Common myeloid progenitor, CD34-positive (primary cell): ENCODE data around the gene PAXX.

Experiments used
- CTCF ChIA-PET: fragments of 350-600 bp; sonication (Branson Sonifier 250); formaldehyde crosslinking; loops from one replicate; lab custom pipeline; 2021; ENCODE audit warnings: antibody characterized with exemption; lab: Charles Lee
- POLR2A ChIA-PET: fragments of 350-600 bp; sonication (Branson Sonifier 250); formaldehyde crosslinking; loops from one replicate; lab custom pipeline; 2021; ENCODE audit warnings: antibody characterized with exemption; lab: Charles Lee
- DNase-seq, 3 donors: peaks; one replicate each; pipeline versions ENCODE4 v3.0.0 to v3.0.0-alpha.2; 2013
- H3K27ac ChIP-seq, 2 experiments: 1 replicate in 1 of 2; 2 replicates in 1 of 2; pipeline ENCODE4 v1.7.0; 2013; ENCODE audit warnings: inconsistent platforms in 2 of 2, low read length in 2 of 2, mild to moderate bottlenecking in 2 of 2, low read depth in 1 of 2, moderate library complexity in 1 of 2; ENCODE audit not compliant: severe bottlenecking in 2 of 2, insufficient read depth in 1 of 2, poor library complexity in 1 of 2
- H3K27me3 ChIP-seq, 5 experiments: replicated peaks in 2 of 5; 1 replicate in 3 of 5; 2 replicates in 2 of 5; pipeline versions ENCODE4 v1.6.1 to v1.7.0; 2013; ENCODE audit warnings: low read length in 4 of 5, mild to moderate bottlenecking in 2 of 5, moderate library complexity in 2 of 5, inconsistent platforms in 1 of 5; ENCODE audit not compliant: insufficient read depth in 5 of 5, control insufficient read depth in 4 of 5
- H3K36me3 ChIP-seq, 4 experiments: 1 replicate in 2 of 4; 2 replicates in 2 of 4; pipeline versions ENCODE4 v1.6.1 to v1.7.0; 2013; ENCODE audit warnings: low read length in 3 of 4, control low read depth in 1 of 4, mild to moderate bottlenecking in 1 of 4; ENCODE audit not compliant: control insufficient read depth in 4 of 4, insufficient read depth in 4 of 4
- H3K4me1 ChIP-seq, 4 experiments: 1 replicate in 3 of 4; 2 replicates in 1 of 4; pipeline versions ENCODE4 v1.6.1 to v1.7.1; 2013; ENCODE audit warnings: low read length in 3 of 4, mild to moderate bottlenecking in 3 of 4, control low read depth in 1 of 4, inconsistent platforms in 1 of 4, moderate library complexity in 1 of 4; ENCODE audit not compliant: control insufficient read depth in 4 of 4, insufficient read depth in 4 of 4; ENCODE audit errors: control extremely low read depth in 1 of 4
- H3K4me3 ChIP-seq, 7 experiments: 1 replicate in 4 of 7; 2 replicates in 3 of 7; pipeline versions ENCODE4 v1.5.1 to v1.7.0; 2013; ENCODE audit warnings: mild to moderate bottlenecking in 7 of 7, low read length in 6 of 7, moderate library complexity in 6 of 7, inconsistent platforms in 2 of 7, low read depth in 2 of 7, control low read depth in 1 of 7; ENCODE audit not compliant: insufficient read depth in 4 of 7, control insufficient read depth in 1 of 7; ENCODE audit errors: extremely low read depth in 1 of 7
- H3K9me3 ChIP-seq, 5 experiments: 1 replicate in 4 of 5; 2 replicates in 1 of 5; pipeline versions ENCODE4 v1.6.1 to v1.7.1; 2013; ENCODE audit warnings: low read length in 4 of 5, mild to moderate bottlenecking in 2 of 5, inconsistent platforms in 1 of 5, low read depth in 1 of 5, moderate library complexity in 1 of 5; ENCODE audit not compliant: control insufficient read depth in 4 of 5, insufficient read depth in 2 of 5; ENCODE audit errors: control extremely low read depth in 1 of 5
- WGBS: methylation state at CpG from one replicate; pipeline ENCODE4 v1.1.5; 2013; ENCODE audit not compliant: insufficient coverage; 5-methylcytosine and 5-hydroxymethylcytosine counted together

PAXX gene

DNA sequence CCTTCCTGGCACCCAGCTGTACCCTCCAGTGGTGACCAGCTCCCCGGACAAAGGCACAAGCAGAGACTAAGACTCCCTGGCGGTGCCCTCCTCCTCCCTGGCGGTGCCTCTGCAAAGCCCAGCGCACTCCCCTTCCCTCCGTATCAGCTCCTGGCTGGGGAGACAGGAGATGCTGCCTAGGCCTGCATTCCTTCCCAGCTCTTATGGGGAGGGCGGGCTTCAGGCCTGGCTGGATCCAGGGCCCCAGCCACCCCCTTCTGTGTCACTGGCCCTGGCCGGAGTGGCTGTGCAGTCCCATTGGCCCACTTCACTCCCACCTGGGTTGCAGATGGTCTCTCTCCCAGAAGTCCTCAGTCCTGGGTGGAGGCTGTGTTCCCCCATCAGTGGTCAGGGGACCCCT lies 33.7 kb upstream of the PAXX start:
- Histone ChIP-seq H3K36me3 (no peaks in the 10 kb centered on the region), H3K4me1 (no peaks in the 10 kb centered on the region), H3K4me3 (no peak overlapping the region), H3K9me3 (no peaks in the 10 kb centered on the region), H3K27me3 (no peaks in the 10 kb centered on the region), H3K27ac (no peak overlapping the region)
- ChIA-PET POLR2A (no interaction called here), CTCF (interaction anchor here (1.3 kb wide), 1 partner anchor 76 kb away, joined by 4 read pairs; no protein-coding TSS in a partner anchor)
- 94% methylated on average over 7 of the region's 7 CpGs for WGBS
- DNase-seq = no peak

GRCh38 chr9:136958898-136959850 lies 33.0 kb upstream of the PAXX start:
- no peak overlapping the region for H3K4me3 ChIP-seq

GRCh38 chr9:136960212-136960937 lies 31.8 kb upstream of the PAXX start:
- Histone ChIP-seq H3K27me3 (no peaks in the 10 kb centered on the region), H3K4me1 (no peaks in the 10 kb centered on the region), H3K4me3 (no peak overlapping the region), H3K36me3 (no peaks in the 10 kb centered on the region), H3K9me3 (no peaks in the 10 kb centered on the region), H3K27ac (no peak overlapping the region)
- 94% methylated on average over 10 of the region's 19 CpGs for WGBS
- ChIA-PET CTCF (interaction anchor here (1.1 kb wide), 1 partner anchor 15 kb away, joined by 3 read pairs; no protein-coding TSS in a partner anchor), POLR2A (no interaction called here)
- no peak for DNase-seq

More at GRCh38 chr9:136958898-136959850, 33.0 kb upstream of the PAXX start:
- WGBS = 95% methylated on average over 24 of the region's 28 CpGs
- no peak for DNase-seq
- CTCF ChIA-PET = interaction anchor here (1.3 kb wide), 1 partner anchor 76 kb away, joined by 4 read pairs; no protein-coding TSS in a partner anchor
- H3K27ac ChIP-seq = no peak overlapping the region
- H3K9me3 ChIP-seq = no peaks in the 10 kb centered on the region
- POLR2A ChIA-PET = interaction anchor here (0.7 kb wide), 1 partner anchor 12 kb away, joined by 3 read pairs; no protein-coding TSS in a partner anchor
- H3K4me1 ChIP-seq = no peaks in the 10 kb centered on the region
- no peaks in the 10 kb centered on the region for H3K27me3 ChIP-seq
- H3K36me3 ChIP-seq = no peaks in the 10 kb centered on the region

DNA sequence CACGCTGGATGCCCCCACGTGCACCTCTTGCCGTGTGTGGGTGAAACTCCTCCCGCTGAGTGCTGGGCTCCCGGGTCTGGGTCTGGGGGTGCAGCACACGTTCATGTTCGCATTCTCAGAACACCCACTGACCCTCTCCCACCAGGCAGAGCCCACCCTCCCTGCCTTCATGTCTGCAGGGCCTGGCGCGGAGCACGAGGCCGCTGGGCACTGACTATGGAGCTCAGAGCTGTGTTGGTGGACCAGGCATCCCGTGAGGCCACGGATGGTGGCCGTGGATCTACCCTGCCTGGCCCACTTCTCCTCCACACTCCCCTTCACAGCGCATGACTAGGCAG lies 31.3 kb upstream of the PAXX start:
- H3K9me3 ChIP-seq = no peaks in the 10 kb centered on the region
- no peak overlapping the region for H3K4me3 ChIP-seq
- no peak overlapping the region for H3K27ac ChIP-seq
- DNase-seq = no peak
- CTCF ChIA-PET = interaction anchor here (1.1 kb wide), 1 partner anchor 15 kb away, joined by 3 read pairs; no protein-coding TSS in a partner anchor
- peaks cover 0 to 2% (median under 1%) of the 10 kb centered on the region in 4 experiments for H3K4me1 ChIP-seq
- 95% methylated on average over 14 of the region's 15 CpGs for WGBS
- POLR2A ChIA-PET = no interaction called here
- H3K36me3 ChIP-seq = no peaks in the 10 kb centered on the region
- no peaks in the 10 kb centered on the region for H3K27me3 ChIP-seq

GRCh38 chr9:136961279-136962065 lies 30.8 kb upstream of the PAXX start:
- no peak overlapping the region for H3K27ac ChIP-seq
- WGBS = 94% methylated on average over 18 of the region's 23 CpGs
- H3K4me3 ChIP-seq = no peak overlapping the region
- H3K9me3 ChIP-seq = no peaks in the 10 kb centered on the region
- H3K4me1 ChIP-seq = peaks cover 0 to 6% (median 5%) of the 10 kb centered on the region in 4 experiments
- no peaks in the 10 kb centered on the region for H3K36me3 ChIP-seq
- ChIA-PET CTCF (interaction anchor here (1.7 kb wide), 1 partner anchor 13 kb away, joined by 3 read pairs; no protein-coding TSS in a partner anchor), POLR2A (no interaction called here)
- H3K27me3 ChIP-seq = peaks cover 0 to 2% (median 0%) of the 10 kb centered on the region in 5 experiments
- no peak for DNase-seq

DNA sequence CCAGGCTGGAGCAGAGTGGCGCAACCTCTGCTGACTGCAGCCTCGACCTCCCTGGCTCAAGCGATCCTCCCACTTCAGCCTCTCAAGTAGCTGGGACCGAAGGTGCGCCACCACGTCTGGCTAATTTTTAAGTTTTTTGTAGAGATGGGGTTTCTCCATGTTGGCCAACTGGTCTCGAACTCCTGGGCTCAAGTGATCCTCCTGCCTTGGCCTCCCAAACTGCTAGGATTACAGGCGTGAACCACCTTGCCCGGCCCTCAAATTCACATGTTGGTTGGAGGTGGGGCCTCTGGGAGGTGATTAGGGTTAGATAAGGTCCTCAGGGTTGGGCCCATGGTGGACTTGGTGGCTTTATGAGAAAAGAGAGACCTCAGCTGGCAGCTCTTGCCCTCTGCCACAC lies 30.1 kb upstream of the PAXX start:
- no peak overlapping the region for H3K27ac ChIP-seq
- ChIA-PET POLR2A (no interaction called here), CTCF (interaction anchor here (1.7 kb wide), 1 partner anchor 13 kb away, joined by 3 read pairs; no protein-coding TSS in a partner anchor)
- no peak for DNase-seq
- H3K27me3 ChIP-seq = peaks cover 0 to 2% (median 0%) of the 10 kb centered on the region in 5 experiments
- no peak overlapping the region for H3K4me3 ChIP-seq
- WGBS = 97% methylated on average over 9 of the region's 9 CpGs
- no peaks in the 10 kb centered on the region for H3K9me3 ChIP-seq
- peaks cover 0 to 6% (median 5%) of the 10 kb centered on the region in 4 experiments for H3K4me1 ChIP-seq
- no peaks in the 10 kb centered on the region for H3K36me3 ChIP-seq
